ENCODE measurements around the gene CLK4.

Gene CLK4

DNA sequence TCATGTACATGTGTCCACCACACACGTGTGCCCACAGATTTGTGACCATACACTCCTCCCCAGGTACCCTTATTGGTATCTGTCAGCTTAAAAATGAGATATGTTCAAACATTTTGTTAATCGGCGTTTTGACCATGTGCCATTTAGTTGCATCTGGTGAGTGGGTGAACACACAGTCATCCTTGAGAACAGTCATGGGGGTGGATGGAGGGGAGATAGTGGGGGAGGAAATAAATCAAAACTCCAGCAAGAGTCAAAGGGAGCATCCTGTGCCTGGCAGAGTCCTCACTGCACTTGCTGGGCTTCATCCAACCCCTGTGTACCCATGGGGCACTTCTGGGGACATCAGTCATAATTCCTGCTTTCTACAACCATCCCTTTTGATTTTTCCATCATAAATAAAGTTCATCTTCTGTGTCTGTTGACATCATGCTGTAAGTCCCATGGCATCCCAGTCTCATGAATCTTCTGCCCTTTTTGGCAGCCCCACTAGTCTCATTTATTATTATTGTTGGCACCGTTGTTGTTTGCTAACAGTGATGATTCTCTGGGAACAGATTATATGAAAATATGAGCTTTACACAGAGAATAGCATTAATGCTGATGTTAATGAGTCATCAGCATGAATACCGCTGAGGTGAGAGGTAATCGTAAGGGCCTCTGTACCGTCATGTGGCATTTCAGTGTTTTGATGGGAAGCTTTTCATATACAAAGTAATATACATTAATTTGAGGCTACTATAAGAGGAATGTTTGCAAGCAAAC, 24.4 kb upstream of the CLK4 start:
- no peaks in the 10 kb centered on the region for H3K9me3 ChIP-seq (ENCODE audit: low read length)
- H3K36me3 ChIP-seq (ENCODE audit: insufficient read depth, low read length): no peaks in the 10 kb centered on the region
- no peak overlapping the region for H2AFZ ChIP-seq (ENCODE audit: low read depth, low read length)
- H3K4me1 ChIP-seq (ENCODE audit: insufficient read depth, low read length): no peaks in the 10 kb centered on the region
- H3K4me3 ChIP-seq (ENCODE audit: low read length): no peak overlapping the region
- H3K27me3 ChIP-seq (ENCODE audit: insufficient read depth, low read length): no peaks in the 10 kb centered on the region

- no peaks in the 10 kb centered on the region for H3K36me3 ChIP-seq (ENCODE audit: insufficient read depth, low read length)
- H3K4me1 ChIP-seq (ENCODE audit: insufficient read depth, low read length): no peaks in the 10 kb centered on the region
- no peaks in the 10 kb centered on the region for H3K9me3 ChIP-seq (ENCODE audit: low read length)
- H3K4me3 ChIP-seq (ENCODE audit: low read length): no peak overlapping the region
- H3K27me3 ChIP-seq (ENCODE audit: insufficient read depth, low read length): no peaks in the 10 kb centered on the region
- no peak overlapping the region for H2AFZ ChIP-seq (ENCODE audit: low read depth, low read length)
Measured at GRCh38 chr5:178650214-178650613, 23.4 kb upstream of the CLK4 start.

- Histone ChIP-seq H3K9me3 (ENCODE audit: low read length) (peaks cover under 1% of the 10 kb centered on the region), H3K4me3 (ENCODE audit: low read length) (no peak overlapping the region), H2AFZ (ENCODE audit: low read depth, low read length) (no peak overlapping the region), H3K27me3 (ENCODE audit: insufficient read depth, low read length) (no peaks in the 10 kb centered on the region), H3K4me1 (ENCODE audit: insufficient read depth, low read length) (no peaks in the 10 kb centered on the region), H3K36me3 (ENCODE audit: insufficient read depth, low read length) (no peaks in the 10 kb centered on the region)
Measured at GRCh38 chr5:178649580-178649979, 22.7 kb upstream of the CLK4 start.

GRCh38 chr5:178644826-178645545, 18.1 kb upstream of the CLK4 start:
- no peaks in the 10 kb centered on the region for H3K27me3 ChIP-seq (ENCODE audit: insufficient read depth, low read length)
- no peaks in the 10 kb centered on the region for H3K36me3 ChIP-seq (ENCODE audit: insufficient read depth, low read length)
- no peak overlapping the region for H3K4me3 ChIP-seq (ENCODE audit: low read length)
- no peaks in the 10 kb centered on the region for H3K4me1 ChIP-seq (ENCODE audit: insufficient read depth, low read length)
- H3K9me3 ChIP-seq (ENCODE audit: low read length): peaks cover 5% of the 10 kb centered on the region
- no peak overlapping the region for H2AFZ ChIP-seq (ENCODE audit: low read depth, low read length)

- Histone ChIP-seq H3K9me3 (ENCODE audit: low read length) (peaks cover 5% of the 10 kb centered on the region), H2AFZ (ENCODE audit: low read depth, low read length) (no peak overlapping the region), H3K4me3 (ENCODE audit: low read length) (no peak overlapping the region), H3K27me3 (ENCODE audit: insufficient read depth, low read length) (no peaks in the 10 kb centered on the region), H3K36me3 (ENCODE audit: insufficient read depth, low read length) (no peaks in the 10 kb centered on the region), H3K4me1 (ENCODE audit: insufficient read depth, low read length) (no peaks in the 10 kb centered on the region)
Measured at GRCh38 chr5:178642351-178642909, 15.6 kb upstream of the CLK4 start.

DNA sequence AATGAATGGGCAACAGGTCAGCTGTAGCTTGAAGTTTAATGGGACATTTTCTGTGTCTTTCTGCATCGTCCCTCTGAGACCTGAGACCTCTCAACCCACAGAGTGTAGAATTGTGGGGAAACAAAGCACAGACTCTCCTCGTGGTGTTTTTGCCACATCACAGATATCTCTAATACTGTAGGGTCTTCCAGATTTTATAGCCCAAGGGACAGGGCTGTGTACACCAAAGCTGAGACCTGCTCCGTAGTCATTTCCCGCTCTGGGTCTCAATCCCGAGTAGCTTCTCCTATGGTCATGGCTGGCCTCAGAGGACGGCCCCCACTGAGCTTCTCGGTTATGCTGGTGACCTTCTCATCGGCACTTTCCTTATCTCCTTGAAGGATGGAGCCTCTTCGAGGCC, 14.9 kb upstream of the CLK4 start:
- Histone ChIP-seq H3K4me3 (ENCODE audit: low read length) (no peak overlapping the region), H3K9me3 (ENCODE audit: low read length) (peaks cover 5% of the 10 kb centered on the region), H3K4me1 (ENCODE audit: insufficient read depth, low read length) (no peaks in the 10 kb centered on the region), H2AFZ (ENCODE audit: low read depth, low read length) (no peak overlapping the region), H3K36me3 (ENCODE audit: insufficient read depth, low read length) (no peaks in the 10 kb centered on the region), H3K27me3 (ENCODE audit: insufficient read depth, low read length) (no peaks in the 10 kb centered on the region)

DNA sequence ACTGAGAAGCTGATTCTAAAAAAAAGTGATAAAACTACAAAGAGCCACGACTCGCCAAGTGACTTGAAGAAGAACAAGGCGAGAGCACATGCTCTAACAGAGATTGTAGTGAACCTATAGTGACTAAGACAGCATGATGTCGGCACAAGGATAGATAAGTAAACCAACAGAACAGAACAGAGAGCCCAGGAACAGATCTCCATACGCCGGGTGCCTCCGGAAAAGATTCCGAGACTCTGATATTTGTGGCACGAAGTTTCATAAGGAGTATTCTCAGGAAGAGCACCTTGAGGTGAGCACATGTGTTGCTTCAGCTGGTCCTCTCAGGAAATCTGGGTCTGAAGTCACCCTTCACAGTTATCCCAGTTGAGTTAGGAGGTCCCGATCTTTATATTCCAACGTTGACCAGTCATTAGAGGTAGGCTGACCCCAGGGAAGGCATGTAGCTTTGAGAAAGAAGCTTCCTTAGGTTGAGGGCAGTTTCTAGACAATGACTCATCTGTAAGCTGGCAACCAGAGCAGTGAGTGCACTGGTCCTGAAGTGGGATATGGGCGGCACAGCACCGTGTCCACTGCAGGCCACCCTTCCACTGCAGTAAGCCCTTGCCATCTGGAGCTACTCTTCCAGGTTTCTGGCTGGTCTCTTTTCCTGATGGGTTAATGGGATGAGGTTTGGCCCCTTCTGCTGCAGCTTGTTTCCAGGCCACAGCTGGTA, 13.6 kb upstream of the CLK4 start:
- H3K4me3 ChIP-seq (ENCODE audit: low read length): no peak overlapping the region
- peaks cover 5% of the 10 kb centered on the region for H3K9me3 ChIP-seq (ENCODE audit: low read length)
- no peaks in the 10 kb centered on the region for H3K27me3 ChIP-seq (ENCODE audit: insufficient read depth, low read length)
- H3K36me3 ChIP-seq (ENCODE audit: insufficient read depth, low read length): no peaks in the 10 kb centered on the region
- H2AFZ ChIP-seq (ENCODE audit: low read depth, low read length): no peak overlapping the region
- H3K4me1 ChIP-seq (ENCODE audit: insufficient read depth, low read length): no peaks in the 10 kb centered on the region

- Histone ChIP-seq H3K27me3 (ENCODE audit: insufficient read depth, low read length) (no peaks in the 10 kb centered on the region), H3K36me3 (ENCODE audit: insufficient read depth, low read length) (no peaks in the 10 kb centered on the region), H3K9me3 (ENCODE audit: low read length) (peaks cover 3% of the 10 kb centered on the region), H3K4me3 (ENCODE audit: low read length) (no peak overlapping the region), H2AFZ (ENCODE audit: low read depth, low read length) (no peak overlapping the region), H3K4me1 (ENCODE audit: insufficient read depth, low read length) (no peaks in the 10 kb centered on the region)
Measured at GRCh38 chr5:178637356-178638074, 10.7 kb upstream of the CLK4 start.

DNA sequence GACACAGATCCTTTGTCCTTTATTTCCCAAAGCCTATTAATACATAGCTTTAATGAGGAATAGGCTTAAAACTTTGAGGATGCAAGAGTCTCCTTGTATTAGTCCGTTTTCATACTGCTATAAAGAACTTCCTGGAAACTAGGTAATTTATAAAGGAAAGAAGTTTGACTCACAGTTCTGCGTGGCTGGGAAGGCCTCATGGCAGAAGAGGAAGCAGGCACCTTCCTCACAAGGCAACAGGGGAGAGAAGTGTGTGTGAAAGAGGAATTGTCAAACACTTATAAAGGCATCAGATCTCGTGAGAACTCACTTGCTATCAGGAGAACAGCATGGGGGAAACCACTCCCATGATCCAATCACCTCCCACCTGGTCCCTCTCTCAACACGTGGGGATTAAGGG, 5.4 kb upstream of the CLK4 start:
- H3K9me3 ChIP-seq (ENCODE audit: low read length): no peaks in the 10 kb centered on the region
- no peaks in the 10 kb centered on the region for H3K36me3 ChIP-seq (ENCODE audit: insufficient read depth, low read length)
- H2AFZ ChIP-seq (ENCODE audit: low read depth, low read length): no peak overlapping the region
- H3K4me1 ChIP-seq (ENCODE audit: insufficient read depth, low read length): no peaks in the 10 kb centered on the region
- H3K27me3 ChIP-seq (ENCODE audit: insufficient read depth, low read length): no peaks in the 10 kb centered on the region
- H3K4me3 ChIP-seq (ENCODE audit: low read length): no peak overlapping the region

- Histone ChIP-seq H3K4me1 (ENCODE audit: insufficient read depth, low read length) (no peaks in the 10 kb centered on the region), H2AFZ (ENCODE audit: low read depth, low read length) (no peak overlapping the region), H3K9me3 (ENCODE audit: low read length) (no peaks in the 10 kb centered on the region), H3K36me3 (ENCODE audit: insufficient read depth, low read length) (no peaks in the 10 kb centered on the region), H3K4me3 (ENCODE audit: low read length) (no peak overlapping the region), H3K27me3 (ENCODE audit: insufficient read depth, low read length) (no peaks in the 10 kb centered on the region)
Measured at GRCh38 chr5:178630951-178631350, 4.1 kb upstream of the CLK4 start.

DNA sequence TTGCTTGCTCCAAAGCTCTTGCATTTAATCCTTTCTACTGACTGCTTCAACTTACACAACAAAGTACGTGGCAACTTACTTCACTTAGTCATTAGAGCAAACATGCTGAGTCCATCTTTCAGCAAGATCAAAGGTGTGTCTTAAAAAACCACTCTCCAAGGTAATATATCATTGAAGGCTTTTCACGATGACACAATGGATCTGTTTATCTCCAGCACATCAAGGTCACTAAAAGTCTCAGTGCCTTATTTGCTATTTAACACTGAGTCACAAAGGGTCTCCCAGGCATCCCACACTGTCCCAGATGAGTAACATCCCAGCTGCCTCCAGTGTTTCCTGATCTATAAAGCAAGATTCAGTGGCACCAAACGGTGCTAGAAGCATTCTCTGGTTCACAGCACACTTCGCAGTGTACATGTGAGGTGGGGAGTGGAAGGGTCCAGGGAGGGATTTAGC, 3.7 kb upstream of the CLK4 start:
- Histone ChIP-seq H3K27me3 (ENCODE audit: insufficient read depth, low read length) (no peaks in the 10 kb centered on the region), H2AFZ (ENCODE audit: low read depth, low read length) (no peak overlapping the region), H3K4me3 (ENCODE audit: low read length) (no peak overlapping the region), H3K9me3 (ENCODE audit: low read length) (no peaks in the 10 kb centered on the region), H3K4me1 (ENCODE audit: insufficient read depth, low read length) (no peaks in the 10 kb centered on the region), H3K36me3 (ENCODE audit: insufficient read depth, low read length) (no peaks in the 10 kb centered on the region)

GRCh38 chr5:178627259-178627598, 379 bp upstream of the CLK4 start:
- H3K36me3 ChIP-seq (ENCODE audit: insufficient read depth, low read length): peaks cover 10% of the 10 kb centered on the region

More at GRCh38 chr5:178627259-178627598, 379 bp upstream of the CLK4 start:
- Histone ChIP-seq H3K9me3 (ENCODE audit: low read length) (no peaks in the 10 kb centered on the region), H2AFZ (ENCODE audit: low read depth, low read length) (peak overlapping the region; percentile 59), H3K4me1 (ENCODE audit: insufficient read depth, low read length) (peaks cover 17% of the 10 kb centered on the region), H3K4me3 (ENCODE audit: low read length) (peak overlapping the region; percentile 77), H3K27me3 (ENCODE audit: insufficient read depth, low read length) (no peaks in the 10 kb centered on the region)

All from neuron (in vitro differentiated cells).